ENCODE results near the gene IQCH. TPM values are rescaled to one million over a fixed set of nuclear protein-coding genes. Genes with fewer than 3 reads are reported as not detected.

IQCH gene
- total and polyA plus RNA-seq, 2 experiments from 2014 or later, result 1.7 to 4.6 TPM

- Histone ChIP-seq H3F3A (replicated peaks; ENCODE audit: low read depth) (no peaks in the 10 kb centered on the region), H4K20me1 (replicated peaks; ENCODE audit: insufficient read depth) (no peaks in the 10 kb centered on the region), H3K27me3 (ENCODE audit: insufficient read depth) (no peaks in the 10 kb centered on the region), H2AFZ (no peak overlapping the region), H3K27ac (ENCODE audit: low read depth) (no peak overlapping the region), H3K4me2 (no peak overlapping the region), H3K36me3 (ENCODE audit: insufficient read depth) (no peaks in the 10 kb centered on the region), H3K4me1 (ENCODE audit: insufficient read depth) (no peaks in the 10 kb centered on the region), H3K4me3 (no peak overlapping the region), H3K9me2 (ENCODE audit: insufficient read depth) (no peaks in the 10 kb centered on the region), H3K79me2 (replicated peaks; ENCODE audit: insufficient read depth) (no peaks in the 10 kb centered on the region)
- H3K4me3 Mint-ChIP-seq, result no peak overlapping the region
- H3K9me3 Mint-ChIP-seq, result no peaks in the 10 kb centered on the region
- no peak overlapping the region for H3K27ac Mint-ChIP-seq
- H3K27me3 Mint-ChIP-seq (ENCODE audit: insufficient read depth, low read depth, poor library complexity), result peaks cover 3% of the 10 kb centered on the region
- DNase-seq (ENCODE audit: low spot score) (no peak), ATAC-seq (no peak)
- no peaks in the 10 kb centered on the region for H3K4me1 Mint-ChIP-seq
- no peak for TF ChIP-seq ZNF331 (CRISPR knock-in tag; IDR thresholded peaks at IDR 0.05; ENCODE audit: low read depth)
- TF ChIP-seq POLR2AphosphoS5 (IDR thresholded peaks at IDR 0.05; ENCODE audit: low read depth), result no peak
- TF ChIP-seq NANOG (IDR thresholded peaks at IDR 0.05; ENCODE audit: borderline replicate concordance), result no peak
- no peak for TF ChIP-seq ZNF114 (CRISPR knock-in tag; IDR thresholded peaks at IDR 0.05)
- TF ChIP-seq REST (IDR thresholded peaks at IDR 0.05; ENCODE audit: unreplicated experiment), result no peak
- no peak for TF ChIP-seq JUNB (IDR thresholded peaks at IDR 0.05; ENCODE audit: unreplicated experiment)
- TF ChIP-seq EZH2 (IDR thresholded peaks at IDR 0.05; ENCODE audit: low read depth, unreplicated experiment), result no peak
- TF ChIP-seq CTCF (conservative IDR thresholded peaks at IDR 0.05; ENCODE audit: low read depth in 2 of 2), result no peak
- TF ChIP-seq CREB1 (CRISPR knock-in tag; IDR thresholded peaks at IDR 0.05; ENCODE audit: low read depth), result no peak
- no peak for TF ChIP-seq ETS1 (IDR thresholded peaks at IDR 0.05)
- no peak for TF ChIP-seq EZH2phosphoT487 (IDR thresholded peaks at IDR 0.05; ENCODE audit: unreplicated experiment)
- TF ChIP-seq STAT1 (IDR thresholded peaks at IDR 0.05; ENCODE audit: unreplicated experiment), result no peak
- no peak for TF ChIP-seq ZNF462 (CRISPR knock-in tag; IDR thresholded peaks at IDR 0.05)
- H3K36me3 Mint-ChIP-seq (ENCODE audit: low read depth), result no peaks in the 10 kb centered on the region
Measured at GRCh38 chr15:67335534-67336222, 81.1 kb downstream of the IQCH start.
